Lower lobe of right lung (tissue), 2 donors: ENCODE measurements around the gene ARHGAP32. TPM values are rescaled to one million over a fixed set of nuclear protein-coding genes. Genes with fewer than 3 reads are reported as not detected.
"Not testable (repeated sequence)": the region's sequence is repeated elsewhere in the genome, so short reads cannot be mapped to it uniquely, and the experiment has no call there.

Source experiments
- ATAC-seq, 2 donors: fragments of 200-7000 bp; cut with Tn5 transposase; one replicate each; pipeline ENCODE4 v1.9.1; 2020 to 2022; ENCODE audit warnings: mild to moderate bottlenecking in 2 of 2, moderate library complexity in 2 of 2
- DNase-seq: peaks from one replicate; pipeline ENCODE4 v3.0.0-alpha.2; 2020
- H3K27ac ChIP-seq: fragments of 200-600 bp; one replicate; pipeline ENCODE4 v1.8.0; 2022
- H3K27me3 ChIP-seq: fragments of 200-600 bp; one replicate; pipeline ENCODE4 v1.8.0; 2022; ENCODE audit warnings: low read depth
- H3K36me3 ChIP-seq: fragments of 200-600 bp; one replicate; pipeline ENCODE4 v1.8.0; 2022; ENCODE audit warnings: mild to moderate bottlenecking
- H3K4me1 ChIP-seq: fragments of 200-600 bp; one replicate; pipeline ENCODE4 v1.8.0; 2022
- H3K4me3 ChIP-seq: fragments of 200-600 bp; one replicate; pipeline ENCODE4 v1.8.0; 2022; ENCODE audit warnings: mild to moderate bottlenecking
- H3K9me3 ChIP-seq: fragments of 200-600 bp; one replicate; pipeline ENCODE4 v1.8.0; 2022
- CTCF ChIP-seq: fragments of 200-600 bp; IDR thresholded peaks from one replicate; pipeline ENCODE4 v1.8.0; 2022; ENCODE audit warnings: antibody characterized with exemption, mild to moderate bottlenecking
- intact Hi-C: fragments of 100-400 bp; cut with DNase I; formaldehyde crosslinking; loops from one replicate; pipeline ENCODE4 v1.11.0; 2022
- total RNA-seq: library from RNA; stranded (reverse); fragmentation: NEBNext Ultra II Directional; extraction: Animal tissue kit (Norgen Biotek cat#: 25700); gene quantifications from one replicate; pipeline ENCODE4 v1.2.1, GENCODE V29; 2021
- donor health status: DM: no; HTN: yes; CAD: no; lungs with severe emphysema.

The ARHGAP32 gene
- total RNA-seq, 1 donor from 2014 or later = 27.9 TPM

GRCh38 chr11:129189646-129190045, 2.5 kb downstream of the ARHGAP32 start:
- Histone ChIP-seq H3K36me3 (no peaks in the 10 kb centered on the region), H3K9me3 (no peaks in the 10 kb centered on the region), H3K27ac (no peak overlapping the region), H3K4me1 (peaks cover 28% of the 10 kb centered on the region), H3K4me3 (no peak overlapping the region), H3K27me3 (no peaks in the 10 kb centered on the region)
- ATAC-seq (no peak), DNase-seq (no peak)
- no peak for TF ChIP-seq CTCF
- intact Hi-C loops = no loop called here

- ATAC-seq, H3K4me3 ChIP-seq, H3K9me3 ChIP-seq, H3K4me1 ChIP-seq, DNase-seq, intact Hi-C loops, H3K27me3 ChIP-seq, H3K27ac ChIP-seq, H3K36me3 ChIP-seq: not testable (repeated sequence)
Measured at GRCh38 chr11:129185082-129185481, 7.0 kb downstream of the ARHGAP32 start.

- DNase-seq (no peak), ATAC-seq (no peak)
- Histone ChIP-seq H3K27ac (no peak overlapping the region), H3K36me3 (no peaks in the 10 kb centered on the region), H3K27me3 (no peaks in the 10 kb centered on the region), H3K4me1 (peaks cover under 1% of the 10 kb centered on the region), H3K9me3 (no peaks in the 10 kb centered on the region), H3K4me3 (no peak overlapping the region)
- intact Hi-C loops = no loop called here
- no peak for TF ChIP-seq CTCF
Measured at GRCh38 chr11:129184581-129184980, 7.5 kb downstream of the ARHGAP32 start.

- intact Hi-C loops = no loop called here
- Histone ChIP-seq H3K9me3 (no peaks in the 10 kb centered on the region), H3K36me3 (no peaks in the 10 kb centered on the region), H3K4me1 (no peaks in the 10 kb centered on the region), H3K27me3 (no peaks in the 10 kb centered on the region), H3K4me3 (no peak overlapping the region), H3K27ac (no peak overlapping the region)
- no peak for TF ChIP-seq CTCF
- ATAC-seq = no peak
- no peak for DNase-seq
Measured at GRCh38 chr11:129167315-129167714, 24.8 kb downstream of the ARHGAP32 start.

- Histone ChIP-seq H3K27me3 (no peaks in the 10 kb centered on the region), H3K27ac (no peak overlapping the region), H3K9me3 (no peaks in the 10 kb centered on the region), H3K4me1 (no peaks in the 10 kb centered on the region), H3K4me3 (no peak overlapping the region), H3K36me3 (no peaks in the 10 kb centered on the region)
- no peak for DNase-seq
- TF ChIP-seq CTCF = no peak
- ATAC-seq = no peak
- intact Hi-C loops = no loop called here
Measured at GRCh38 chr11:129163714-129164164, 28.4 kb downstream of the ARHGAP32 start.

GRCh38 chr11:129157080-129157479, 35.0 kb downstream of the ARHGAP32 start:
- H3K4me1 ChIP-seq, H3K27me3 ChIP-seq, intact Hi-C loops, H3K36me3 ChIP-seq, H3K4me3 ChIP-seq, ATAC-seq, DNase-seq, H3K27ac ChIP-seq: not testable (repeated sequence)
- peaks cover 22% of the 10 kb centered on the region for H3K9me3 ChIP-seq

GRCh38 chr11:129155745-129156144, 36.4 kb downstream of the ARHGAP32 start:
- H3K4me3 ChIP-seq = no peak overlapping the region
- no peak overlapping the region for H3K27ac ChIP-seq
- H3K36me3 ChIP-seq = no peaks in the 10 kb centered on the region
- DNase-seq (no peak), ATAC-seq (no peak)
- H3K4me1 ChIP-seq = no peaks in the 10 kb centered on the region
- peaks cover 25% of the 10 kb centered on the region for H3K9me3 ChIP-seq
- intact Hi-C loops = no loop called here
- no peak for TF ChIP-seq CTCF
- H3K27me3 ChIP-seq = no peaks in the 10 kb centered on the region
